Embryonic facial prominence (tissue), 1 donor: ENCODE data around the gene MXD4.
A peak's percentile ranks its signal among the peaks of the same experiment; 100 is the strongest.

ENCODE experiments used
- DNase-seq: peaks from one replicate; pipeline ENCODE4 v3.0.0-alpha.2; 2016; ENCODE audit errors: extremely low spot score

MXD4 gene

GRCh38 chr4:2262145-2262943 lies 435 bp upstream of the MXD4 start:
- peak; percentile 96 for DNase-seq

DNA sequence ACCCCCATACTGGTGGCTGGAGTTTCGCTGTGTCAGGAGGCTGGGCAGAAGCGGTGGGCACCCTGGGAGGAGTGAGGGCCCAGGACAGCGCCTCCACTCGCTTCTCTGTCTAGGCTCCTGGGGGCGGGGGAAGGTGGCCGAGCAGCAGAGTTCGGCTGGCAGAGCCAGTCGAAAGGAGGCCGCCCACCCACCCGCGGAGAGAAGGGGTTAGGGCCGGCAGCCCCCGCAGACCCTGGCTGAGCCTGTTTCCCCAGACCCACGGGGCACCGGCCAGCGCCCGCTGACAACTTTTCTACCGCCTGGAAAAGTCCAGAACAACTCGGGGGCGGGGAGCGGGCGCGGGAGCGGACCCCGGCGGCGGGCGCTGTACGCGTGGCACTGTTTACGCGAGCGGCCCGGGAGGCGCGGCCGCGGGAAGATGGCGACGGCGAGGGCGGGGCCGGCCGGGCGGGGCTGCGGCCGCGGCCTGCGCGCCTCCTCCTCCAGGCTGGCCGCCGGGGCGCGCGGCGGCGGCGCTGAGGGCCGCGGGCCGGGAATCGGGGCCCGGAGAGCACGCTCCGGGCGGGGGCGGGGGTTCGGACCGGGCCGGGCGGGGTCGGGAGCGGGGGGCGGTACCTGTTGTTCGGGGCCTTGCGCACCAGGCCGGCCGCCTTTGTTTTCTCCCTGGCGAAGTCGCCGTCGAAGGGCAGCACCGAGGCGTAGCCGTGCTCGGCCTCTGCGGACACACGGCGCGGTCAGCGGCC lies 628 bp downstream of the MXD4 start:
- DNase-seq, result no peak

- DNase-seq, result no peak
Observed at GRCh38 chr4:2260344-2261109, 1.4 kb downstream of the MXD4 start.

- no peak for DNase-seq
Observed at GRCh38 chr4:2259541-2260343, 2.2 kb downstream of the MXD4 start.

- DNase-seq, result no peak
Observed at GRCh38 chr4:2259036-2259540, 2.8 kb downstream of the MXD4 start.

- DNase-seq, result no peak
Observed at GRCh38 chr4:2258091-2259035, 3.5 kb downstream of the MXD4 start.

- no peak for DNase-seq
Observed at GRCh38 chr4:2257361-2258081, 4.4 kb downstream of the MXD4 start.

DNA sequence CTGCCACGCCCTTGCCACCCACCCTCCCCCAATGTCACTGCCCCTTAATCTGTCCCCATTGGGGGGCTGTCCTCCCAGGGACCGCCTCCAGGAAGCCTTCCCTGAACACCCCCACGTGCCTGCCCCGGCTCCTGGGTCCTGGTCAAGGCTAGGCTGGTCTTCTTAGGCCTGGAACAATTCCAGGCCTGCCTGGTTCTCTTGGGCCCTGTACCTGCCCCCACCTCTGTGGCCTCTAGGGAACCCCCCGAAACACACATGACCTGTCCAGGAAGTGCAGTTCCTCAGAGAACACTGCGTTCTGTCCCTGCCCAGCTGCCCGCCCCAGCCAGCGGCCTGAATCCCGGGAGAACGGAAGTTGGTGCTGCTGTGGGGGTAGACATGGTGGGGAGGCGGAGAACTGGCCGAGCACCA lies 5.1 kb downstream of the MXD4 start:
- no peak for DNase-seq

DNA sequence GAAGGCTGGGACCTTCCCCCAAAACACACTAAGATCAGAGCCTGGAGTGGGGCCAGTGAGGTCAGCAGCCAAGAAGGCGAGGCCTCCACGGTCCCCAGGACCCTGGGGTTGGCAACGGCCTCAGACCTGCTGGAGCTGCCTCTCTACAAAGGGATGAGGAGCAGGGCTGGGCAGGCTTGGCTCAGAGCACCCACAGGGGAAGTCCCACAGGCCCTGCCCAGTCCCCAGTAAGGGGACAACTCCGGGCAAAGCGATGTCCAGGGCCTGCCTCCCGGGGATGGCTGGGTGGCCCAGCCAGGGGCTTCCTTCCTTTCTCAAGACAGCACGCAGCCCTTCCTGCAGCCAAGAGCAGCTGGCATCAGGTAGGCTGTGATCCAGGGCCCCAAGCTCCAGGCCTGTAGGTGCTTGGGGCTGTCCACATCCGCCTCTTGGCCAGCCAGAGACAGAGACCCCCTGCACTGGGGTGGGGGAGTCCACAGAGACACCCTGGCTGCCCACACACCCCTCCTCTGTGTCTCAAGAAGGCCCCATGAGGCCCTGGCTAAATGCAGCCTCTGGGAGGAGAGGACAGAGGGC lies 5.7 kb downstream of the MXD4 start:
- no peak for DNase-seq

GRCh38 chr4:2255501-2256155 lies 6.3 kb downstream of the MXD4 start:
- peak; percentile 12 for DNase-seq

DNA sequence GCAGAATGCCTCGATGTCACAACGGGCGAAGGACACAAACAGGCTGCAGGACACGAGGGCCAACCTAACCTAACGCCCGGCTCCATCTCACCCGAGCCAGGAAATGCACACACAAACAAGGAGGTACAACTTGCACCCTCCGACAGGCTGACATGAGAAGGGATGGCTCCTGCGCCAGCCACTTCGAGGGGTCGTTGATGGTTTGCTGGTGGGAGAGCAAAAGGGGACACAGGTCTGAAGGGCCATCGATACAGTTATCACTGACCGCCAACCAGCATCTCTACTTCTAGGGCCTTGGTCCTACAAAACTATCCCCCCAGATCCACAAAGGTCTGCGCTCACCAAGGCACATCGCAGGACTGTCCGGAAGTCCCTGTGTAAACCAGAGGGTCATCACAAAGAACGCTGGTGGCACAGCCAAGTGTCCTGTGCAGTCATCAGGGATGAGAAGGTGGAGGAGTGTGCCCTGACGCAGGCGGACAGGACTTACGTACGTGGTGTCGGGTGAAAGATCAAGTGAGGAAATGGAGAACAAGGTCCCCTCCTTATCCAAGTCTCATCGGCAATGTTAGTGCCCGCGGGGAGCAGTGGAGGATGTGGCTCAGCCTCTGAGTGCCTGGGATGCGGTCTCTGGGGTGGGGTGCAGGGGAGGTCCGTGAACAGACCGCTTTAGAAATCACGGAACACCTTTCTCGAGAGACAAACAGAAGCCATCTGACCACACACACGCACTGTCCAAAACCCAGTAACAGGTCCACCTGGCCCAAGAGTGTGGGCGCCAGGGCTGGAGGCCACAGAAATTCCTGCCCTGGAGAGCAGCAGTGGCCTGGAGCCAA lies 7.0 kb downstream of the MXD4 start:
- DNase-seq, result no peak

DNA sequence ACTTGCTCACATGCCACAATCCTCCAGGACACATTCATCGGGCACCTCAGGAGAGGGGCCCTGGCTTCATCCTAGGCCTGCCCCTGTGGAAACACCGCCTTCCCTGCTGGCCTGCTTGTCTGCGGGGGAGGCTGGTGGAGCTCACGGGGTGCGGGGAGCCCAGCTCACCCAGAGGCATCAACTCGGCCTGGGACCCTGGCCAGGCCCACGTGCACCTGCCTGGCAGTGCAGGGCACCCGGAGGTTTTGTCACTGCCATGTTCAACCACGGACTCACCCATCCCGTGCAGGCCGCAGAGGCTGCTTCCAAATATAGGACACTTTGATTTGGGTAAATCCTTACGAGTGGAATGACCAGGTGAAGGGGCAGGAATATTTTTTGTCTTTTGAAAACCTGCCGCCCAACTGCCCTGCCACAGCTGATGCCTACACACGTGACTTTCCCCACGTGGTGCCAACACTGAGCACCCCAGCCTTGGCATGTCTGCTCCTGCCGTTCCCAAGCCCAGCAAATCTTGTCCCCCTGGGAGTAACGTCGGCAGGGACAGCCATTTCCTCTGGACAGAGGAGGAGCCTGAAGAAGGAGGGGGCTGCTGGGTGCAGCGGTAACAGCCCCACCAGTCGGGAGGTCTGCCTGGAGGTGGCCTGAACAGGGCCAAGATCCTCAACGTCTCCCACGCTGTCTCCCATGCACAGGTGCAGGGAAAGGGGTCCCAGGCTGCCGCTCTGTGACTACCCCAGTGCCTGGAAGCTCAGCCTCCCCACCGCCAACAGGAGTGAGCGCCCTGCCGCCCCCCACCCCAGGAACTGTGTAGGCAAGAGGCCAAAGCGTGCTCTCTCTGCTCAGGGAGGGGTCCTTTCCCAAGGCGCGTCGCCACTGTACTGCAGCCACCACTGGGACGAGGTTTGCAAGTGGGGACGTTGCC lies 8.5 kb downstream of the MXD4 start:
- DNase-seq, result no peak

DNA sequence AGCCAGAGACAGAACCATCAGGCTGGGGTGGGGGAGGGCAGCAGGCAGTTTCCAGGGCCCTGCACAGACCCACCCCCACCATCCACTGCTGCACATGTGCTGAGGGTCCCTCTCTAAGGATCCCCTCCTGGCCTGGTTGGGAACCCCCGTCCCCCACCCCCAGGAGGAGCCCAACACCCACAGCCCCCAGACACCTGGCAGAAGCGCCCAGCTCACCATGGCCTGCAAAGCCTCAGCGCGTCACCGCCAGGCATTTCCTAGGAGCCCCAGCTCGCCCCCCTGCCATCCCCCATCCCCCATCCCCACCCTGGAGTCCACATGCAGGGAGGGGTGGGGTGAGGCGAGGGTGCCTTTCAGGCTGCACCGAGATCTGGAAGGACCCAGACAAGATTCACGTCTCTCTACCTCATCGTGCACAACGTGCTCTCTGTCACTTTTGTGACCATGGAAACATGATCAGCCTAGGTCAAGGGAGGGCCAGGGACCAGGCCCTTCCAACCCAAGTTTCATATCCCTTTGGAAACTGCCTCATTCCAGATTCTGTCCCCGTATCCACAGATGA lies 9.3 kb downstream of the MXD4 start:
- no peak for DNase-seq

DNA sequence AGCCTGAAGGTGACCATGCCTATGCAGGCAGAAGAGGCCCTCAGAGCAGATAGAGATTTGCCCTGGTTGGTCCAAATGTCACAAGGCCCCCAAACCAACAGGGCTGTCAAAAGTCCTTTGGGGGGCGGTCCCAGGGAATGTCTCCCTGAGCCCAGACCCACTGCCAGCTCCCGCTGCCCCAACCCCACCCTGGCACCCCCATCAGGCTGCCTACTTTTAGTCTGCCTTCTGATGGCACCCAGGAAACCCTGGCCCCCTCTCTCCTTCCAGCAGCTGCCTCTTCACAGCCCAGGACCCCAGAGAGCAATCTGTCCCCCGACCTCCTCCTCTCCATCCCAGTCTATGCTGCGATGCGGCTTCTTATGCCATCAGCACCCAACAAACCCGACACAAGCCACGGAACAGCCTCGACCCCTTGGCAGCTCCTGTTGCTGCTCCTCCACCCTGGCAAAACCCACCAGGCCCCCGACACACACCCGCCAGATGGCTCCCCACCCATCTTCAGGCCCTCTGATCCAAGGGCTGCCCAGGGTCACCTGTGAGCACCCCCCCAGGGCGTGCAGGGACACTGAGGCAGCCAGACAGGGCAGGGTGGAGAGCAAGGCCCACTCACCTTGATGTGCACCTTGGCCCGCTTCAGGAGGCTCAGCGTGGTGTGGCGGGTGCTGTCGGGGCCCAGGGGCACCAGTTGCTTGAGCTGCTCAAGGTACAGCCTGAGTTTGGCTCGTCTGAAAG lies 9.9 kb downstream of the MXD4 start:
- DNase-seq, result no peak

- no peak for DNase-seq
Observed at GRCh38 chr4:2251073-2251794, 10.7 kb downstream of the MXD4 start.
